Ovary (tissue), 3 donors: ENCODE results near the gene AIFM3.

Source experiments
- CTCF ChIP-seq, 3 donors: fragments of 450-650 bp in 2 of 3; fragments of 200-600 bp in 1 of 3; IDR thresholded peaks; one replicate each; pipeline versions ENCODE4 v1.5.1 to v1.8.0; 2016 to 2022; ENCODE audit warnings: antibody characterized with exemption in 3 of 3, mild to moderate bottlenecking in 1 of 3
- EP300 ChIP-seq: sonication (generic); formaldehyde crosslinking; IDR thresholded peaks from one replicate; pipeline ENCODE4 v1.6.1; 2017; ENCODE audit warnings: antibody characterized with exemption
- POLR2A ChIP-seq: fragments of 450-650 bp; IDR thresholded peaks from one replicate; pipeline ENCODE4 v1.6.1; 2017; ENCODE audit warnings: antibody characterized with exemption, mild to moderate bottlenecking, moderate library complexity
- donor health status: DM: no; HTN: no; CAD: no.

DNA sequence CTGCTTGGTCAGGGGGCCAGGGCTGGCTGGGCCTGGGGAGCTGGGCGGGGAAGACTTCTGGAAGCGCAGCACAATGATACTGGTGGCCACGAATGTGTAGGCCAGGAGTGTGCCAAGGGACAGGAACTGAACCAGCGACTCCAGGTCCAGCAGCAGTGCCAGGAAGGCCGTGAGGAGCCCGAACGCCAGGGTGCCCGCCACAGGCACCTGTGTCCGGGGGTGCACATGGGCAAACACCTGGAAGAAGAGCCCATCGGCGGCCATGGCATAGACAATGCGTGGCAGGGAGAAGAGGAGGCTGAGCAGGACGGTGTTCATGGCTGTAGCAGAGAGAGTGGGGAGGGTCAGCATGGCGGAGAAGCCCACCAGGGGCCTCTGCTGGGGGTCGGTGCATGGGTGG lies 63.0 kb downstream of the AIFM3 start:
- TF ChIP-seq EP300 (no peak), CTCF (IDR thresholded peaks at IDR 0.05) (no peak), POLR2A (no peak)
